GM12892 (cell line): ENCODE data around the gene FBXO38.

Source experiments
- DNase-seq: peaks from one replicate; pipeline ENCODE4 v3.0.0; 2011; ENCODE audit not compliant: insufficient read length
- FAIRE-seq: peaks from 2 replicates; lab custom pipeline; 2011; peaks lifted over from hg19 to GRCh38; lab: Jason Lieb, UNC
- POLR2A ChIP-seq: IDR thresholded peaks from 2 replicates; pipeline ENCODE4 v1.6.1; 2011; ENCODE audit warnings: low read depth, low read length, control low read depth
- POLR2AphosphoS5 ChIP-seq: IDR thresholded peaks from 2 replicates; pipeline ENCODE4 v1.6.1; 2011; ENCODE audit warnings: low read depth, low read length, control low read depth
- TAF1 ChIP-seq: IDR thresholded peaks from 2 replicates; pipeline ENCODE4 v1.6.1; 2011; ENCODE audit warnings: low read depth, mild to moderate bottlenecking, control low read depth, low read length, borderline replicate concordance

The FBXO38 gene

DNA sequence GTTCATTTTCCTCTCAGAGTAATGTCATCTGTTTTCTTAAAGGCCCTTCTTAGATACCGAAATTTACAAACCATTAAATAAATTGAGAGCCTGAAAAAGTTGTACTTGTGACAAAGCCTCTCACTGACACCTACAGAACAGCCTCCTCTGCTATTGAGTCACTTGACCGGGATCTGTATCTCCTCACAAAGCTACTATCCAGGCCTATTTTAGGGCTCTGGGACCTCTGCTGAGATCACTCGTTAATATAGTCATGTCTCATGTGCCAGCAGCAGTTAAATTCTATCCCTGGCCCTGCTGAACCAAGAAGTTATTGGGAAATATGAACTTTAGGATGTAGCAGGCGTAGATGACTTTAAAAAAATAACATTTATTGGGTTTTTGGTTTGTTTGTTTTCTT is 31.1 kb downstream of the FBXO38 start:
- no peak for TF ChIP-seq POLR2A
- no peak for TF ChIP-seq TAF1
- TF ChIP-seq POLR2AphosphoS5, result no peak
- FAIRE-seq (no peak), DNase-seq (no peak)

DNA sequence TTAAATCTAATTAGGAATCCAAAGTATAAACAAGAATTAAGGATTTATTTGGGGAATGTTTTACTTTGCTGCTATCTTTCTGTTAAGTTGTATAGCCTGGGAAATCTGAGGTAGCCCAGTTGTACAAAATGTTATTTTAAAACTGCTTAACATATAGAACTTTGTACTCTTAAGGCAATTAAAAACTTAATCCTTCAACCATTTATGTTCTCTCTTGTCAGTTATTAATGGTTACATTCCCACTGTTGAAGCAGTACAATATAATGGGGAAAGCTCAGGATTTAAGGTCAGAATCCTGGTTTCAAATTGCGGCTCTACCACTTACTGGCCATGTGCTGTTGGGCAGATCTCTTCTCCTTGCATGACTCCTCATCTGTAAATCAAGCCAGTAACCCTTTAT is 32.7 kb downstream of the FBXO38 start:
- DNase-seq (no peak), FAIRE-seq (no peak)
- TF ChIP-seq POLR2A, result no peak
- no peak for TF ChIP-seq POLR2AphosphoS5
- TF ChIP-seq TAF1, result no peak

DNA sequence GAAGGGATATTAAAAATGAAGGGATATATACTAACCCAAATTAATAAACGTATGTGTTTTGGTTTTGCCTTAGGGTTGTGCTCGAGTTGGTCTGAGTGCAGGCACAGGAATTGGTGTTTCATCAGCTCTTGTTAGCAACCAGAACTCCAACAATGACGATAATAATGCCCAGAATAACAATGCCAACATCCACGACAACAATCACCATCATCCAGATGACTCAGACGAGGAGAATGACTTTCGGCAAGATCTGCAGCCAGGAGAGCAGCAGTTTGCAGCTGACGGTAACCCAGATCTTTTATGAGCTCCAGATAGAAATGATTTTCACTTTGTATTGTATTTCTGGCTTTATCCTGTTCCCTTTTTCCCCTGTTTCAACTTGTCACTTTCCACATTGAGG is 33.2 kb downstream of the FBXO38 start:
- DNase-seq (no peak), FAIRE-seq (no peak)
- TF ChIP-seq POLR2AphosphoS5 (no peak), TAF1 (no peak), POLR2A (no peak)

DNA sequence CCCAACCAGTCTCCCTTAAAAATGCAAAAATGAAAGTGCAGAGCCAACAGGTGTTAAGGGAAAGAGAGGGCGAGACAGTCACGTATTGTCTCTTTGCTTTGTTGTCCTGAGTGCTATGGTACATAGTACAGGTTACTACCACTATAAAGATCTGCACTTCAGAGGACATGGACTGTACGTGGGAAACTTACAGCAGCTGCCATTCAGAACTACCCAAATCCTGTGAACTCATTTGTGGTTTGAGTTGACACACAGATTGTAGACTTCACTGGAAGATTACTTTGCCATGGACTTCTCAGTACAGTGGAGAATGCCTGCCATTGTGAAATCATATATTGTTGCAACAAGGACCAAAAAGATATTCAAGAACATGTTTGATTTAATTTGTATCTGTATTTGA is 34.8 kb downstream of the FBXO38 start:
- no peak for FAIRE-seq
- DNase-seq, result no peak
- TF ChIP-seq TAF1 (no peak), POLR2A (no peak), POLR2AphosphoS5 (no peak)

DNA sequence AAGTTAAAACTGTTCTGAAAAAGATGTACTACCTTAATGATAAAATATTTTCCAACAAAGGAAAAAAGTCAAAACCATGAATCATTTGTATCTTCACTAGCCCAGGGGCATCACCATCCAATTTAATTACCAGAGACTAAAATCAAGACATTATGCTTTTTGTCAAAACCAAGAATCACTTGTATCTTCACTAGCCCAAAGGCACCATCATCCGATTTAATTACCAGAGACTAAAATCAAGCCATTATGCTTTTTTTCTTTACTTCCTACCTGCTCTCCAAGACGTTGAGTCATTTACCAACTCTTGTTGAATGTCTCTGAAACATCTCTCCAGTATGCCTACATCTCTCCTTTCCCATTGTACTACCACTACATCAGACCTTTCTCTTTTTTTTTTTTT is 37.9 kb downstream of the FBXO38 start:
- TF ChIP-seq POLR2A (no peak), TAF1 (no peak), POLR2AphosphoS5 (no peak)
- no peak for FAIRE-seq

DNA sequence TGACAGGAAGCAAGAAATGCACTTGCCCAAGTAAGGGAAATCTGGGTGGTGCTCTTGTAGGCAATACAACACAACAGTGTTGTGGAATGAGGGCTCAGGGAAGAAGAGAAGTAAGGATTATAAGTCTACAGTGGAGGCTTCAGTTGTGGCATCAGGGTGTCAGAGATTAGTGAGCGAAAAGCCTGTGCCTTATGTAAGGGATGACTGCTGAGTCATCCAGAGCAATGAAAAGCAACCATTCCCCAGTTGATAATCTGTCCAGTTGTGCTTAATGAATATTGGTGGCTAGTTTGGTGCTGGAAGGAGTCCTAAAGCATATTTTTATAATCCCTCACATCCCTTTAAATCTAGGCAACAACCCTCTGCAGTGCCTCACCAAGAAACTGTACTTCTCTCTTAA is 42.0 kb downstream of the FBXO38 start:
- no peak for FAIRE-seq
- no peak for DNase-seq
- TF ChIP-seq POLR2A, result no peak
- TF ChIP-seq TAF1, result no peak
- no peak for TF ChIP-seq POLR2AphosphoS5

More for the DNA sequence above, 37.9 kb downstream of the FBXO38 start:
- DNase-seq, result no peak

DNA sequence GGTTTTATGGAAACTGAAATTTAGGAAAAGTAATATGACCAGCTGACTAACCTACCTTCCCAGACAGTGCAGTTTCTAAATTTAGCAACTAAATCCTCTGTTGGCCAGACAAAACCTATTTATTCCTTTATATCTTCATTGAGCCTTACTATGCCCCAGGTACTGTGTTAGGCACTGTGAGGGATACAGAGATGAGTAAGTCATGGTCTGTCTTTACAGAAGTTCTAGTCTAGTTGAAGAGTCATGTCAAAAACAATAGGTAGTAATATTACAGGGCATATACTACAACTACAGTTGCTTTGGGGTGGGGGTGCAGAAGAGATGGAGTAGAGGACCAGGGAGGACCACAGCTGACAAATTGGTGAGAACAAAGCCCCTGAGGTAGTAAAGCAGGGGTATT is 42.8 kb downstream of the FBXO38 start:
- FAIRE-seq, result no peak
- no peak for DNase-seq
- no peak for TF ChIP-seq TAF1
- no peak for TF ChIP-seq POLR2A
- no peak for TF ChIP-seq POLR2AphosphoS5

DNA sequence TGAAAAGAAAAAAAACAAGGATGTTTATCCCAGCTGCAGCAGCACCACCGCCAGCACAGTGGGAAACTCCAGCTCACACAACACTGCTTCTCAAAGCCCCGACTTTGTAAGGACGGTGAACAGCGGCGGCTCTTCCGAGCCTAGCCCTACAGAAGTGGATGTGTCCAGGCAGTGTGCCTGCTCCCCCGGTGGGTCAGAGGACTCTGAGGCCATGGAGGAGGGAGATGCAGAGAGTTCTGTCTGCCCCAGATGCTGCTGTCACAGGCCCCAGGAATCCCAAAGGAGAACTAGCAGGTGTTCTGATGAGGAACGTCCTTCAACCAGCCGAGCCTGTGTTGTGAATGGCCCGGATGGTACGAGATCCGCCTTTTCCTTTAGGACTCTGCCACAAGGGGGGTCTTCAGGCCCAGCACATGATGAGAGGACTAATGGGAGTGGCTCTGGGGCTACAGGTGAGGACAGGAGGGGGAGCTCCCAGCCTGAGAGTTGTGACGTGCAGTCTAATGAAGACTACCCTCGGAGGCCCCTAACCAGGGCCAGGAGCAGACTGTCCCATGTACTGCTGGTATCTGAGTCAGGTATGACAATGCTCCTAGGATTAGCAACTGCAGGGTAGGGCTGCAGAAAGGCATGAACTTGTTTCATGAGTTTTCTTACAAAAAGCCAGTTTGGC is 43.7 kb downstream of the FBXO38 start:
- DNase-seq, result no peak
- TF ChIP-seq TAF1 (no peak), POLR2AphosphoS5 (no peak)

DNA sequence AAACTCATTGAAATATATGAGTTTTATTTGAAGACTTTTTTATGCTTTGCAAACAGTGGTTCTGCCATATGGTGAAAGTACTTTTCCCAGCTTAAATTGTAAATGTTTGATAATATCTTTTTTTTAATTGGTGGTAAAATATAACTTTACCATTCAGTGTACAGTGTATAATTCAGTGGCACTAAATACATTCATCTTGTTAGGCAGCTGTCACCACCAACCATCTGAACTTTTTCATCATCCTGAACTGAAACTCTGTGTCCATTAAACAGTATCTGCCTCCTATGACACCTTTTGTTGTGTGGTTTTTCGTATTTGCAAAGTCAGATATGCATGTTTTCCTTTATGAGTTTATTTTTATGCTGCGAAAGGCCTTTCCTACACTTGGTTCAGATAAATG is 45.1 kb downstream of the FBXO38 start:
- FAIRE-seq, result no peak
- DNase-seq, result no peak
- TF ChIP-seq POLR2AphosphoS5, result no peak
- no peak for TF ChIP-seq TAF1
- no peak for TF ChIP-seq POLR2A

More for the DNA sequence above, 43.7 kb downstream of the FBXO38 start:
- FAIRE-seq, result no peak

DNA sequence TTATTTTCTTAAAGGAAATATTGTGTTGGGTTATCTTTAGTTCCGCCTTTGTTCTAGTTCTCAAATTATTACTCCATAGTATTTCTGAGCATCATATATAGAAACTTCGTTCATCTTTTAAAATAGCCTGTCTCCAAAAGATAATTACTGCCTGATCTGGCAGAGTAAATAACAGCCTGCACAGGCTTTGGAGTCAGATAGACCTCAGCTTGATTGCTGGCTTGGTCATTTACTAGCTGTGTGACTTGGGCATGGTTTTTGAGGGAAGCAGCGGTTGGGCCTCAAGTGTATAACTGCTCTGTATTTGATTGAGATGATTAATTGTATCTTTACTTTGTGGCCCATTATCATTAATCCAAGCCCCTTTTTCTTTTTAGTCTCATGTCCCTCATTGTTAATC is 50.1 kb downstream of the FBXO38 start:
- FAIRE-seq (no peak), DNase-seq (no peak)
- TF ChIP-seq TAF1 (no peak), POLR2A (no peak), POLR2AphosphoS5 (no peak)

DNA sequence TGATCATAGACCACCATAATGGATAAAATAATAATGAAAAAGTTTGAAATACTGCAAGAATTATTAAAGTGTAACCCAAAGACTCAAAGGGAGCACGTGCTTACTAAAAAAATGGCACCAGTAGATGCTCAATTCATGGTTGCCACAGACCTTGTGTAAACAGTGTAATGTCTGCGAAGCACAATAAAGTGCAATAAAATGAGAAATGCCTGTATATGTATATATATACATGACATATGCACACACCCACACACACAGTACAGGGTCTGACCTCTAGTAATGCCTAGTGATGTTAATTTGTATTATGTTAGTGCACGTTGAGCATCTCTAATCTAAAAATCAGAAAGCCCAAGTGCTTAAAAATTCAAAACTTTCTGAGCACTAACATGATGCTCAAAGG is 52.3 kb downstream of the FBXO38 start:
- TF ChIP-seq POLR2A (no peak), TAF1 (no peak), POLR2AphosphoS5 (no peak)
- FAIRE-seq (no peak), DNase-seq (no peak)

DNA sequence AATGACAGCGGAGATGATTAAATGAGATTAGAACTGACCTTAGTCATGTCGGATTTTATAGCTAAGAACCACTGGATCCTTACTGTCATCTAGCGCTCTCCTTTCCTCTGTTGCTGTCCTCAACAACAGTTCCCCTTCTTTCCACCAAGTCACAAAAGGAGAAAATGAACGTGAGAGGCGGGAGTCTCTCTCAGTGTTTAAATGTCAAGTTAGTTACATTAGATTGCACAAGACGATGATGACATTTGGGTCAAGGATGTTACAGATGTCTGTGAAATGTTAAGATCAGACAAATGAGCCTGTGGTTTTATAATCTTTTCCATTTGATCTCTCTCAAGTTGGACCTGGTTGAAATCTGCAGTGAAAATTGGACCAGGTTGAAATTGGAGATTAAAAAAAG is 53.5 kb downstream of the FBXO38 start:
- no peak for DNase-seq
- no peak for FAIRE-seq
- no peak for TF ChIP-seq TAF1

DNA sequence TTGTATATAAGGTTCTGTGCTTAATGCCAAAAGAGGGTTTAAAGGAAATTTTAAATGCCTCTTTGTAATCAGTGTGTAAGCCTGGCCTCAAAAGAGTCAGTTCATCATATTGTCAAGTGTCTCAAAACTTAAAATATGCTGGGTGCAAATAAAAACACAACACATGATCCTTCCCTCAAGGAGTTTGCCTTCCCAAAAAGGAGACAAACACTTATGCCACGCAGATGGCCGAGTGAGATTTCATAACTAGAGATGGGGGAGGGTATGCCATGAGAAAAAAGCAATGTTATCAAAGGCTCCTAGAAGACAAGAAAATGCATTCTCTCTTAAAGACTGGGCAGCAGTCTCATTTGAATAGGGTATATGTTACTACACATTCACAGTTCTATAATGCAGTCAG is 55.2 kb downstream of the FBXO38 start:
- TF ChIP-seq POLR2AphosphoS5 (no peak), TAF1 (no peak), POLR2A (no peak)
- no peak for DNase-seq
- no peak for FAIRE-seq

DNA sequence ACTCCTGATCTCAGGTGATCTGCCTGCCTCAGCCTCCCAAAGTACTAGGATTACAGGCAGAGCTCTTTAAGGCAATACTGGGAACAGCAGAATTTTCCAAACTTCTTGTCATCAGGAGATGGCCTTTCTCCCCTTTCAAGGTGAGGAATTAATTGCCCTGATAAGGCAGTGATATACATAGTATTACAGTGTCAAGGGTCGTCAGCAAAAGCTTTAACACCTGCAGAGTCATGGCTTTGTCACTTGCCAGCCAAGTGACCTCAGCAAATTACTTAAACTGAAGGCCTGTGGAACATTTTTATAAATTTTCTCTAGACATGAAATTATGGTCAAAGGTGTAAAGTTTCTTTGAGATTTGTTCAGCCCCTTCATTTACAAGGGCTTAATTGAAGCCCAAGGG is 59.5 kb downstream of the FBXO38 start:
- no peak for TF ChIP-seq POLR2A
- no peak for TF ChIP-seq POLR2AphosphoS5
- no peak for TF ChIP-seq TAF1
- DNase-seq (no peak), FAIRE-seq (no peak)
